Activated CD8-positive, alpha-beta memory T cell treated with anti-CD3 and anti-CD28 coated beads, Interleukin-2, amount 50 U/mL, for 24 hours (primary cell): Measurements from ENCODE around the gene CMTR2.

Experiments
- DNase-seq: peaks from one replicate; pipeline ENCODE4 v3.0.0-alpha.2; 2020; ENCODE audit errors: extremely low read depth

The CMTR2 gene

GRCh38 chr16:71276589-71277334 is 12.4 kb downstream of the CMTR2 start:
- no peak for DNase-seq

DNA sequence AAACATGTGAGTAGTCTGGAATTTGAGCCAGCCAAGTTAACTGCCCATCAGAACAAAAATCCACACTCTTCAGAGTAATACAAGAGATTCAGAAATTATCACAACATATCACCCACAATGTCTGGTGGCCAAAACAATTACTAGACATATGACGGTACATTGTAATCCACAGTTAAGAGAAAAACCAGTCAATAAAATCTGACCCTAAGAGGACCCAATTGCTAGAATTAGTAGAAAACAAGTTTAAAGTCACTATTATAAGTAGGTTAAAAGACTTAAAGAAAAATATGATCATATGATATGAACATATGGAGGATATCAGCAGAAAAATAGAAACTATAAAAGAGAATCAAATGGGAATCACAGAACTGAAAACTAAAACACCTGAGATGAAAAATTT is 15.8 kb downstream of the CMTR2 start:
- no peak for DNase-seq

GRCh38 chr16:71264299-71264698 is 24.9 kb downstream of the CMTR2 start:
- DNase-seq, result no peak

GRCh38 chr16:71263582-71263981 is 25.6 kb downstream of the CMTR2 start:
- DNase-seq, result no peak

DNA sequence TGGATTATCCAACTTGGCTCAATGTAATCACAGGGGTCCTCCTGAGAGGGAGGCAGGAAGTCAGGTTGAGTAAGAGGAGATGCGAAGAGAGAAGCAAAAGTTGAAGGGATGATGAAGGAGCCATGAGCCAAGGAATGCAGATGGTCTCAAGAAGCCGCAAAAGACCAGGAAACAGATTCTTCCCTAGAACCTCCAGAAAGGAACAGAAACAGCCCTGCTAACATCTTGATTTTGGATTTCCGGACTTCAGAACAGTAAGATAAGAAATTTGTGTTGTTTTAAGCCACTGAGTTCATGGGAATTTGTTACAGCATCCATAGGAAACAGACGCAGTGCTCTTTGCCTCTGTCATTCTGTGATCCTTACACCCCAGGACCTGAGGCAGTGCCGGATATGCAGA is 26.8 kb downstream of the CMTR2 start:
- DNase-seq, result no peak

DNA sequence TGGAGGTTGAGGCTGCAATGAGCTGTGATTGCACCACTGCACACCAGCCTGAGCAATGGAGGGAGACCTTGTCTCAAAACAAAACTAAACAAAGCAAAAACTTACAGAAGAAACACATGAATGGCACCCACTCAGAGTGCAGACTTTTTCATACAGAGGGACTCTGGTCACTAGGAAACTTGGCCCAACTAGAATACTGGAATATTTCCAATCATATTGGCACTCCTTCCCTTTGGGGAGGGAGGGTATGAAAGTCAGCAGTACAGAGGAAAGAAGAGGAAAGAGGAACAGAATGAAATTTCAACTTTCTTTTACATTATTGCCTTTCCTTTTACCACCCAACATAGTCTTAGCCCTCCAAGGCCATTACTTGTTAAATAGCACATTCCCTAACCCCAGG is 28.2 kb downstream of the CMTR2 start:
- DNase-seq, result no peak

GRCh38 chr16:71259086-71259485 is 30.1 kb downstream of the CMTR2 start:
- no peak for DNase-seq

DNA sequence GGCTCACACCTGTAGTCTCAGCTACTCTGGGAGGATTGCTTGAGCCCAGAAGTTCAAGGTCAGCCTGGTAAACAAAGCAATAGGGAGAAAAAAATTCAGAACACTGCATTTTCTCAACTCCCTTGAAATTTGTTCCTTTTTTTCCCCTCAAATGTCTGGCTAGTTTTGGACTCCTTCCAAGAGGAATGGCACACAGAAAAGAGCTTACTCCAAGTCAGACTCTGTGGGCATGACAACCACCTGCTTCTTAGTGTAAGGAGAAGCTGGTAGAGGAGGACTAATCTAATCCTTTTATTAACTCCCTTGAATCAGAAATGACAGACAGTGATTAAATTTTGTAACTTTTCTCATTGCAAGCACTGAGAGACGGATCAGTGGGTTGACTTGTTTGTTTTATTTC is 30.8 kb downstream of the CMTR2 start:
- no peak for DNase-seq

GRCh38 chr16:71257768-71258167 is 31.4 kb downstream of the CMTR2 start:
- DNase-seq, result no peak

GRCh38 chr16:71255721-71256120 is 33.5 kb downstream of the CMTR2 start:
- DNase-seq, result no peak

DNA sequence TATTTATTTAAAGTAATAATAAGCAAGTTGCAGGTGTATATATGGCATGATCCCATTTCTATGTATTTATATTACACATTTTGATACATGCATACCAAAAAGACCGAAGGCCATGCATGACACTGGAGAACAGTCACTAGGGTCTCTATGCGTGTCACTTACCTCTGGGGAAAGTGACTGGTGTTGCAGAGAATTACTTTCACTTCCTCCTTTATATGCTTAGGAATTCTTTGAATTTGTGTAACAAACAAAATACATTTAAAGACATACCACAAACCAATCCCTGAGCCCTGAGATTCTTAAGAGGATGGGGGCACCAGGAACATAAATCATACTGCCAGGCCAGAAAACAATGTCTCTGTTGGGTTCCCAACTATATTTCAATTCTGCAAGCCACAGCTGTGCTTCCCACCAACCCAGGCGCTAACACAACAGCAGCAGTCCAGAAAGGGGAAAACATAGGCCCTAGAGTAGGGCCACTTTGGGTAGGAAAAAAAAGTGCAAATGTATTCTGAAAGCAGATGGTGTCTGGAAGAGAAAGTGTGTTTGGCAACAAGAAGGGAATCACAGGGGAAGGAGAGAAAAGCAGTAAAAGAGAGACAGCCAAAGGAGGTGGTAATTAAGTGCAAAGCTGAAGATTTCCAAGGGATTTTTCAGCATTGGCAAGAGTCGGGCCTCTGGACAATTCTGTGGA is 34.2 kb downstream of the CMTR2 start:
- no peak for DNase-seq

DNA sequence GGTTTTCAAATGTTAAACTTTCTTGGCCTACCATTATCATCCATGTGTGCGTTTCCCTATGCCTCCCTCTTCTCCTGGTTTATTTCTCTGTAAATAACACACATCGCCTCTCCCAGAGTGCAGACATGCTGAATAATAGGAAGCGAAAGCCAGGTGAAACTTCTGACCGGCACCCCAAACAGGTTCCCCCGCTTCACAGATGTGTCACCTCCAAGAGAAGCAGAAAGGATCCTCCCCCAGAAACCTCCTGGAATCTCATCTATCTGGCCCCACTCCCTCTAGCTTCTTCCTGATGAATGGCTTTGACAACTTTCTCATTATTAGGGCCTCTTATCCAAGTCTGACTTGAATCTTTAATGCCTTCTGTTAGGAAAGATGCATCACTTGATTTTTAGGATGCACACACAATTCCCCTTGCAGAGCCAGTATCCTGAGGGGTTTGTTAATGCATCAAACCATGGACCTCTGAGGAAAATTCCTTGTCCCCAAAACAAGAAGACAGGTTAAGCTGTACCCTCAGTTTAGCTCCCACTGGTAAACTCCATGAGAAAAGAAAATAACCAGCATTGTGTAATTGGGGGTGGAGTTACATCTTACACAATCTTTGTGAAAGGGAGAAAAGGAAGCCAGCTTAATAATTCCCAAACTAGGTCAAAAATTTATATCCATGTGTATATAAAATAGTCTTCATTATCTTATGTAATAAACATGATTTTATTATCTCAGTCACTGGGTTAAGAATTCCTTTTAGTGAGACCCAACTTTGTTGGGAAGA is 38.6 kb downstream of the CMTR2 start:
- no peak for DNase-seq

DNA sequence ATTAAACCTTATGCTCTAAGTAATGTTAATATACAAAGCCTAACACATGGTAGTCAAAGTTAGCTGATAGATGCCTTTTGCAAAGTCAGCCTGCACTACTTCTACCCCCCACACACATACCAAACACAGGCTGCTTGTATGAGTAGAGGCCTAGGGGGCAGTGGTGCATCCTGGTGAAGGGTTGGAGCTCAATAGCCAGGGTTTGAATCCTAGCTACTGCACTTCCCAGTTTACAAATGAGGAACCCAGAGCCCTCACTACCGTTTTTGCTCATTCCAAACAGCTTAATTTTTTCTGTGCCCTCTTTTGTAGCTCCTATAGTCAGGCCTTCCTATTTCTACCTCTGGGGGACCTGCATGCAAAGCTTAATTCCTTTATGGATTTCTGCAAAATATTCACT is 39.8 kb downstream of the CMTR2 start:
- DNase-seq, result no peak

DNA sequence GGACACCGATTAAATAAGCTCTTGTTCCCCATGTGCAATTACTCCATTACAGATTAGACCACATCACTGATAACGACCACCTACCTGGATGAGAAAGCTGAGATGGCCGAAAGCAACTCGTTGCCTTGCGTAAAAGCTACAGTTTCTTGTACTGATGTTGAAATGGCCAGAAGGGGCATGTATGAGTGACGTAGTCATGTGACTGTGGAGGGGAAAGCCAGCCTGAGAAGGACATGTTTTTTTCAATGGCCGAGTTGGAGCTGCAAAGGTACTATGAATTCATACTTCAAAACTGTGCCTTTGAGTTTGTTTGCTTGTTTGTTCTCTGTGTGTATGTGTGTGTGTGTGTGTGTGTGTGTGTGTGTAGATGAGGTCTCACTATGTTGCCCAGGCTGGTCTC is 41.7 kb downstream of the CMTR2 start:
- DNase-seq, result no peak

DNA sequence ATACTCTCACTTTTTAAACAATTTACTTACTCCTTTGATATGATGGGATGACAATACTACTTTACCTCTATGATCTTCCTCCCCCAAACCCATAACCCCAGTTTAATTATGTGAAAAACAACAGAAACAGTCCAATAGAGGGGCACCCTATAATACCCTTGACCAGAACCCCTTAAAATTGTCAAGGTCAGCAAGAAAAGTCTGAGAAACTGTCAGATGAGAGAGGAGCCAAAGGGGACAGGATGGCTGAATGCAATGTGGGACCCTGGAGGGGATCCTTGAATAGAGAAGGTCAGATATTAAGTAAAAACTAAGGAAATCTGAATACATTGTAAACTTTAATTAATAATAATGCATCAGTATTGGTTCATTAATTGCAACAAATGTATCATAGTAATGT is 42.9 kb downstream of the CMTR2 start:
- DNase-seq, result no peak

GRCh38 chr16:71244521-71244920 is 44.7 kb downstream of the CMTR2 start:
- DNase-seq, result no peak

GRCh38 chr16:71242601-71243000 is 46.6 kb downstream of the CMTR2 start:
- DNase-seq, result no peak

GRCh38 chr16:71242036-71242435 is 47.2 kb downstream of the CMTR2 start:
- no peak for DNase-seq
